ENCODE measurements around the gene RGS7.
"Not testable (repeated sequence)": the region's sequence is repeated elsewhere in the genome, so short reads cannot be mapped to it uniquely, and the experiment has no call there.

RGS7 gene

GRCh38 chr1:241131636-241132194 is 225.3 kb downstream of the RGS7 start:
- no peak for DNase-seq

GRCh38 chr1:241130881-241131280 is 226.1 kb downstream of the RGS7 start:
- DNase-seq, result no peak

GRCh38 chr1:241129207-241129960 is 227.6 kb downstream of the RGS7 start:
- no peak for DNase-seq

DNA sequence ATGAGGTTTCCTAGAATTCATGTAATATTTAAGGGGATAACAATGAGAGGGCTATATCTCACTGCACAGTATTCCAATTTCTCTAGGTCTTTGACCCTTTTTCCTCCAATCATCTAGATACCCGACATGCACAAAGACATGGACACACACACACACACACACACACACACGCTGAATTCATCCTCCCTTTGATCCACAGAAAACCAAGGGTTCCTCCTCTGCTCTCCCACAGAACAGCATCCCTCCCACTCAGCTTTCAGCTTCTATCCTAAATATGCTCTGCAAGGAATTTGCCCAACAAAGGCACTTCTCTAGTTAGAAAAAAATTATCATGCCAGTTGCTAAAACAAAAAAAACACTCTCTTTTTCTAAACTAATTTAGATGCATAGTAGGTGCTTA is 231.7 kb downstream of the RGS7 start:
- DNase-seq, result no peak

DNA sequence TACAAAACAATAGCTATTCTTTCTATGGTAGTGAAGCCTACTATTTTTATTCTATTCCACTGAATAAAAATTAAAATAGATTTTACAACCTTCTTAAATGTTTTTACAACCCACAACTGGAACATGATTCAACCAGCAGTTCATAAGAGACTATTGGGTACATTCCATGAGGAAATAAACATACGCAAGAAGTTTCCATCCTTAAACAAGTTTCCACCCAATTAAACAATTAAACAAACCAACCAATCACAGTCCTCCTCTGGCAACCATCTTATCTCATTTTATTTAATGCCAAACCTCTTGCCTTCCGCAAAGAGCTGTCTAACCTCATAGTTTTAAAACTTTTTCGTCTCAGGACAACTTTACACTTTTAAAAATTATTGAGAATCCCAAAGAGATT is 239.0 kb downstream of the RGS7 start:
- DNase-seq, result no peak

DNA sequence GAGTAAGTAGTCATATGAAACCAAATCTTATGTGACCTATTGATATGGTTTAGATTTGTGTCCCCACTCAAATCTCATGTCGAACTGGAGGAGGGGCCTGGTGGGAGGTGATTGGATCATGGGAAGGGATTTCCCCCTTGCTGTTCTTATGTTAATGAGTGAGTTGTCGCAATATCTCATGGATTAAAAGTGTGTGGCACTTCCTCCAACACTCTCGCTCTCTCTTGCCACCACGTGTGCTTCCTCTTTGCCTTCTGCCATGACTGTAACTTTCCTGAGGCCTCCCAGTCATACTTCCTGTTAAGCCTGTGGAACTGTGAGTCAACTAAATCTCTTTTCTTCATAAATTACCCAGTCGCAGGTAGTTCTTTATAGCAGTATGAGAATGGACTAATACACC is 241.2 kb downstream of the RGS7 start:
- no peak for DNase-seq

- no peak for DNase-seq
Measured at GRCh38 chr1:241114699-241115233, 242.2 kb downstream of the RGS7 start.

DNA sequence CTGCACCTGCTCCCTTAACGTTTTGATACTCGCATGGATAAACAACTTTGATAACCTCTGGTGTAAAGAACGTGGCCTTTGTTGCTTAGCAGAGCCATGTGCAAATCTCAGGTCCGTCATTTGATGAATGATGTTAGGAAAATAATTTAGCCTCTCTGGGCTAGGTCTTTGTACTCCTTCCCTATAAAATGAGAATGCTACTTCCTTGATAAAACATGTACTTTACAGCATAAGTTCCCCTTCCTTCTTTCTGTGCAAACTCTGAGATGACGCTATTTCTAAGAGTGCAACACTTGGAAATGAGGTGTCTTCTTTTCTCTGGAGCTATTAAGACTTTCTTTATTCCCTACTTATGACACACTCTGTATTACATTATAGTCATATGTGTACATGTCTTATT is 243.4 kb downstream of the RGS7 start:
- DNase-seq, result no peak

GRCh38 chr1:241109039-241109438 is 248.0 kb downstream of the RGS7 start:
- no peak for DNase-seq

DNA sequence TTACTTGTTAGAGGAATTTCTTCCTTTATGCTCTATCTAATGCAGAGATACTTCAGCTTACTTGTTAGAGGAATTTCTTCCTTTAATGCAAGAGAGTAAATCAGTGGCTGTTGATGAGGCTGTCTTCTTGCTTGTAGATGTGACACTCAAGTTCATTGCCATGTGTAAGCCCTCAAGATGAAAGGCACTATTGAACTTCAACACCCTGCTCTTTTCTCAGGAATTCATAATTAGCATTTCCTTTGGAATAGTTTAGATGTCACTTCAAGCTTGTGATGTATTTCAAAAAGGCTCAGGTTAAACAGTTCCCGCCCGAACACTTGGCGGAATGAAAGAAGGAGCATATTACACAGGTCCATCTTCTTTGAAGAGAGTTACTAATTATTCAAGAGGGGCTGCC is 251.9 kb downstream of the RGS7 start:
- DNase-seq, result no peak

DNA sequence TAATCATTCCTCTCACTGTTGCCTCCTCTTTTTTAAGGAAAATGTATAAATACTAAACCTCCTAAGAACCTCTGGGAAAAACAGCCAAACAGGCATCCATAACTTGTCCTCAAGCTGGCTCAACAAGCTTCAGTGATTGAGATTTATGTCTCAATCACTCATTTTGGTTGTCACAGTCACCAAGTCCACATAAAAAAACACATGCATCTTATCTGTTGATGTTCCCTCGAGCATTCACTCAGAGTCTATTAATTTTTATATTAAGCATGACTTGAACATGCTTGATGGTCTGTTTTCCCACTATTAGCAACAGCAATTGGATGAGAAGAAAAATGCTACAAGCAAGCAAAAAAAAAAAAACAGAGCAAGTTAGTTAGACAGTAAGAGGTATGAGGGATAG is 254.3 kb downstream of the RGS7 start:
- no peak for DNase-seq

DNA sequence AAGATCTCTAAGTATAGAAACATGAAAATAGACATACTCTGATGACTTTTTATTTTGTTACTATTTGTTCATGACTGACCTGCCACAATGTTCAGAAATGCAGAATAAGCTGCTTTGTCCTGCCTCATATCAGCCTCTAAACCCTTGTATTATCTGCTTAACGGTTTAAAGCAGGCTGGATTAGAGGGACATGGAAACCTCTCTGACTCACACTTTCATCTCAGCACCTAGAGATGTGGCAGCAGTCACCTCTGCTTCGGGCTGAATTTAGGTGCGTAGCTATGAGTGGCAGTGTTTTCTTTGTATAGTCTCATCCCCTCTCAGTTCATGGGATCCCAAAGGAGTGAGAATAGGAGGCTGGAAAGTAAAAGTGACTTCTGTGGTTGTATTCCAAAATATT is 255.4 kb downstream of the RGS7 start:
- no peak for DNase-seq

- no peak for DNase-seq
Measured at GRCh38 chr1:241097479-241097878, 259.5 kb downstream of the RGS7 start.

DNA sequence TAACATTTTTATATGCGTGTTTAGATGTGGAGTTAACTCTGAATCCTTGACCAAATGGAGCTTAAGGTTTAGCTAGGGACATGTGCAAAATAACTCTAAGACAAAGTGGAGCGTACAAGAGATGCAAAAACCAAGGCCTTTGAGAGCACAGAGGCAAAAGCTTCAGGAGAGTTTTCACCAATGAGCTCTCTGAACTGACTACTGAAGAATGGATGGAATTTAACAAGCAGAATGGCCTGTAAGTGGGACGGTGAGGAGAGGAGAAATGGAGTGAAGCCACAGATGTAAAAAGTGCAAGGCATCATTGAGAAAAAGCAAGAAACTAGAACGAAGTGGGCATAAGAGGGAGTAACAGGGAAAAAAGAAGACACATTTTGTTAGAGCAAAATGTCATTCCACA is 260.0 kb downstream of the RGS7 start:
- DNase-seq, result no peak

GRCh38 chr1:241095847-241096246 is 261.2 kb downstream of the RGS7 start:
- DNase-seq, result no peak

DNA sequence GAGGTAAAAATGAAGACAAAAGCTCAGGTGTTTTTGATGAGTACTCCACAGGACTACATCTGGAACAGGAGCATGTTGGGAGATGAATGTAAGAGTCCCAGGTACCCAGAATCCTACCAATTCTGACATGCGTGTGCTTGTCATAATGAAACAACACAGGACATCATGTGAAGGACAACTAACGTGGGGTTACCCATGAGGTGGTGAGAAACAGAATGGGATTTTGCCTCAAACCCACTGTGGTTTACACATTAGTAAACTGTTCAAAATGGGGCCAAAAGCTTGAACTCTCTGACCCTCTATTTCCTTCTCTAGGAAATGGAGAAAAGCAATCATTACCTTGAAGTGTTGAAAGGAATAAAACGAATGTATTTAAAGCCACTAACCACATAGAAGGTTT is 266.2 kb downstream of the RGS7 start:
- DNase-seq, result no peak

- DNase-seq, result not testable (repeated sequence)
Measured at GRCh38 chr1:241089066-241089465, 267.9 kb downstream of the RGS7 start.

GRCh38 chr1:241088075-241088474 is 268.9 kb downstream of the RGS7 start:
- DNase-seq, result not testable (repeated sequence)

GRCh38 chr1:241086686-241087085 is 270.3 kb downstream of the RGS7 start:
- DNase-seq, result no peak

GRCh38 chr1:241083285-241083684 is 273.7 kb downstream of the RGS7 start:
- no peak for DNase-seq

DNA sequence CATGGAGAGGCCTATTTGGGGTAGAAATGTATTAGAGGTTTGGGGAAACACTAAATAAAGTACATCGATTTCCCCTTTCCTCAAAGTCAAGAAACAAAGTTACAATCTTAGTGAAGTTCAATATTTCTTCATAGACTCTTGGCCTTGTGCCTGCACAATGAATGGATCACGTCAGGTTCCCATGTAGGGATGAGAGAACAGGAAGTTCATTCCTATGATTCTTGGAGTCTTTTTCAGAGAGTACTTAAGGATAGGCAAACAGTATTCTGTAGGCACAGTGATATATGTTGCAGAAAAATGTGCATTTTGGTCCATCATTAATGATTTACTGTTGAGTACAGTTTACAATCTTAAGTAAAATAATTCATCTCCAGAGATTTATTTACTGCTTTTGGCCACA is 275.5 kb downstream of the RGS7 start:
- DNase-seq, result no peak

DNA sequence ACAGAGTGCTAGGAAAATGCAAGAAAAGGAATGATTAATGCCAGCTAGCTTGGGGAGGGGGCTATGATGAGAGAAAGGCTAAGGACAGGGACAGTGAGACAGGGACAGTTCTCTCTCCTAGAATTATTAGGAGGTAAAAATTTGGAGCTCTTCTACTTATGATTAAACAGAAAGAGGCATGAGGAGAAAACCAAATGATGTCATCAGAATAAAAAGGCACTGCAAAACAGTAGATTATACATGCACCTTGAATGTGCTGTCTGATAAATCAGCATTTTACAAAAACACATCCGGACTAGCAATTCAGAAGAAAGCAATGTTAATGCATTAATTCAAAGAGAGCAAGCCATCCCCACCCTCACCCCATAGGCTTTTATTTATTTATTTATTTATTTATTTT is 277.5 kb downstream of the RGS7 start:
- DNase-seq, result no peak

- DNase-seq, result no peak
Measured at GRCh38 chr1:241079047-241079446, 278.0 kb downstream of the RGS7 start.

- no peak for DNase-seq
Measured at GRCh38 chr1:241077386-241078147, 279.4 kb downstream of the RGS7 start.

All from T1000 (cell line).